ENCODE results near the gene SCN10A. TPM values are rescaled to one million over a fixed set of nuclear protein-coding genes. Genes with fewer than 3 reads are reported as not detected.

Gene SCN10A
- not detected for total RNA-seq

- TF ChIP-seq CTCF (IDR thresholded peaks at IDR 0.05; ENCODE audit: low read depth), result no peak
Measured at GRCh38 chr3:38816026-38816425, at the start of gene SCN10A. Gene SCN10A (minus strand): TSS chr3:38816217. CDS start chr3:38794010, 22,207 bp downstream.

GRCh38 chr3:38853011-38853410 lies 37.0 kb upstream of the SCN10A start:
- no peak for TF ChIP-seq CTCF (IDR thresholded peaks at IDR 0.05; ENCODE audit: low read depth)

GRCh38 chr3:38843898-38844297 lies 27.9 kb upstream of the SCN10A start:
- TF ChIP-seq CTCF (IDR thresholded peaks at IDR 0.05; ENCODE audit: low read depth), result no peak

GRCh38 chr3:38842266-38842965 lies 26.4 kb upstream of the SCN10A start:
- TF ChIP-seq CTCF (IDR thresholded peaks at IDR 0.05; ENCODE audit: low read depth), result no peak

- no peak for TF ChIP-seq CTCF (IDR thresholded peaks at IDR 0.05; ENCODE audit: low read depth)
Measured at GRCh38 chr3:38840987-38841386, 25.0 kb upstream of the SCN10A start.

- no peak for TF ChIP-seq CTCF (IDR thresholded peaks at IDR 0.05; ENCODE audit: low read depth)
Measured at GRCh38 chr3:38837358-38837757, 21.3 kb upstream of the SCN10A start.

- no peak for TF ChIP-seq CTCF (IDR thresholded peaks at IDR 0.05; ENCODE audit: low read depth)
Measured at GRCh38 chr3:38836561-38836960, 20.5 kb upstream of the SCN10A start.

Data from subcutaneous adipose tissue (tissue), 4 donors.